Activated T-cell treated with anti-CD3 and anti-CD28 coated beads for 24 hours (primary cell): ENCODE data around the gene PARD6B.

Experiments used
- DNase-seq: peaks from one replicate; pipeline ENCODE4 v3.0.0-alpha.2; 2020; ENCODE audit warnings: low read depth

PARD6B gene

GRCh38 chr20:50724112-50724725, 7.2 kb upstream of the PARD6B start:
- DNase-seq = no peak

GRCh38 chr20:50724851-50725723, 6.3 kb upstream of the PARD6B start:
- peak; percentile 78 for DNase-seq

GRCh38 chr20:50725724-50726005, 5.7 kb upstream of the PARD6B start:
- DNase-seq = no peak

GRCh38 chr20:50726955-50727791, 4.2 kb upstream of the PARD6B start:
- DNase-seq = no peak

- no peak for DNase-seq
Observed at GRCh38 chr20:50727792-50728485, 3.4 kb upstream of the PARD6B start.

GRCh38 chr20:50728486-50728980, 2.8 kb upstream of the PARD6B start:
- no peak for DNase-seq

GRCh38 chr20:50728981-50729874, 2.2 kb upstream of the PARD6B start:
- no peak for DNase-seq

GRCh38 chr20:50729901-50730764, 1.2 kb upstream of the PARD6B start:
- DNase-seq = no peak

GRCh38 chr20:50730765-50731054, 670 bp upstream of the PARD6B start:
- DNase-seq = no peak

- DNase-seq = no peak
Observed at GRCh38 chr20:50731930-50732690, 730 bp downstream of the PARD6B start.

- DNase-seq = no peak
Observed at GRCh38 chr20:50733644-50734349, 2.4 kb downstream of the PARD6B start.

- no peak for DNase-seq
Observed at GRCh38 chr20:50734730-50735679, 3.6 kb downstream of the PARD6B start.

- no peak for DNase-seq
Observed at GRCh38 chr20:50735813-50736212, 4.4 kb downstream of the PARD6B start.

- no peak for DNase-seq
Observed at GRCh38 chr20:50737352-50737751, 6.0 kb downstream of the PARD6B start.

- no peak for DNase-seq
Observed at GRCh38 chr20:50743087-50743486, 11.7 kb downstream of the PARD6B start.

GRCh38 chr20:50744143-50744792, 12.9 kb downstream of the PARD6B start:
- no peak for DNase-seq

GRCh38 chr20:50745634-50746137, 14.3 kb downstream of the PARD6B start:
- no peak for DNase-seq
